GM13977 (cell line): ENCODE measurements around the gene KLRB1.
"Not testable (repeated sequence)": the region's sequence is repeated elsewhere in the genome, so short reads cannot be mapped to it uniquely, and the experiment has no call there.

ENCODE experiments used
- DNase-seq: peaks from one replicate; pipeline ENCODE4 v3.0.0; 2012; ENCODE audit warnings: low spot score
- CTCF ChIP-seq: IDR thresholded peaks from 2 replicates; pipeline ENCODE4 v1.5.1; 2012; ENCODE audit warnings: mild to moderate bottlenecking, control low read depth; ENCODE audit not compliant: insufficient read depth; ENCODE audit errors: extremely low read depth, missing control alignments
- in situ Hi-C: fragments of 300-500 bp; cut with MboI; formaldehyde crosslinking; loops from one replicate; pipeline ENCODE4 v1.12.0; 2022; ENCODE audit warnings: low sequenced_read_pairs, low pct_unique_long_range_greater_than_20kb, mixed read lengths, inconsistent platforms; ENCODE audit not compliant: unreplicated experiment

KLRB1 gene

DNA sequence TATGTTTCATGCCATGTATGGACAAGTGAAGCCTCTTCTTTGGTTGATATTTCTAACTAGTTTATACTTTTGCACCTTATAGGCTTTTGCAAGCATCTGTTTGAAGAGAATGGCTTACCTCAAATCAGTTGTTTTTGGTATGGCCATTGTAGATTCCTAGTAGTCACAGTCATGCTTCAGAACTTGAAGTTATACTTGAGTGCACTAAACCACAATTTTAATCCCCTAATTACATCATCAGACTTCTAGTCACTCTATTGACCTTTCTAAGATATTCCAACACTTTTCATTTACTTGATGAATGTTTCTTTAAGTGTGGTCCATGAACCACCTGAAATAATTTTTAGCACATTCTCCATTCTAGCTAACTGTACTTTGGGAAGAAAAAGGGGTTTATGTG lies 18.6 kb upstream of the KLRB1 start:
- no peak for TF ChIP-seq CTCF
- no peak for DNase-seq
- in situ Hi-C loops, result loop anchor here (25.0 kb wide), 1 partner anchor 289 kb away; no protein-coding TSS in a partner anchor

- in situ Hi-C loops, result loop anchor here (25.0 kb wide), 1 partner anchor 288 kb away; no protein-coding TSS in a partner anchor
- TF ChIP-seq CTCF, result no peak
- DNase-seq, result no peak
These were observed 17.3 kb upstream of the KLRB1 start for GRCh38 chr12:9625019-9625418.

DNA sequence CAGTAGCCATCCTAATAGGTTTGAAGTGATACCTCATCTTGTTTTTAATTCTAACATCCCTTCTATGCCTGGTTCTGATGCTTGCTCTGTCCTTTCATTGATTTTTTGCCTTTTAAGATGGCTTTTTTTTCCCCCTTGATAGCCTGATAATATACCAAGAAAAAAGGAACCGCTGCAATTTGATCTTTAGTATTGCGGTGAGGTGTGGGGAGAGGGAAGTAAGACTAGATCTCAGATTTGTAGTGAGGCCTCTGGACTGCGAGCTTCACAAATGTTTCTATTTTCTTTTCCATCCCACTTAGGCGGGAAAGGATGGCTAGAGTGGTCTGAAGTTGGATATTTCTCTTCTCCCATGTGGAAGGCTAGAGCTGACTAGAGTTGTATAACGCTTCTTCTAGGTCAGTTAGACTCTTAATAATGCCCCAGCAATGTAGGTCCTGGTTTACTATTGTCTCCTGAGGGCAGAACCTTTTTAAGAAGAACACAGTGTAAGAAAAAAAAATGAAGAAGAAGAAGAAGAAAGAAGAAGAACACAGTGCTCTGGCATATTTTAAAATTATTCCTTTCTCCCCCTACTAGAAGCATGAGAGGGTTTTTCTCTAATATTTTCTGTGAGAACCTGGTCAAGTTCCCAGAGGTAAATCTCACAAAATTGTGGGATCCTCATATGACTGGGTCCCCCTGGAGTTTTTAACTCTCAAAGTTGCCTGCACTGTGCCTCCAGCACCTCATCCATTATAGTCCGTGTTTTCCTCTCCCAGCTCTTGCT lies 11.9 kb upstream of the KLRB1 start:
- TF ChIP-seq CTCF, result no peak
- DNase-seq, result no peak
- in situ Hi-C loops, result no loop called here

- in situ Hi-C loops, DNase-seq: not testable (repeated sequence)
These were observed 11.2 kb upstream of the KLRB1 start for GRCh38 chr12:9618906-9619305.

GRCh38 chr12:9617124-9617523 lies 9.4 kb upstream of the KLRB1 start:
- DNase-seq, result no peak
- in situ Hi-C loops, result no loop called here

GRCh38 chr12:9615420-9616136 lies 7.9 kb upstream of the KLRB1 start:
- no peak for TF ChIP-seq CTCF
- DNase-seq, result no peak
- in situ Hi-C loops, result no loop called here

More at GRCh38 chr12:9617124-9617523, 9.4 kb upstream of the KLRB1 start:
- TF ChIP-seq CTCF, result no peak

DNA sequence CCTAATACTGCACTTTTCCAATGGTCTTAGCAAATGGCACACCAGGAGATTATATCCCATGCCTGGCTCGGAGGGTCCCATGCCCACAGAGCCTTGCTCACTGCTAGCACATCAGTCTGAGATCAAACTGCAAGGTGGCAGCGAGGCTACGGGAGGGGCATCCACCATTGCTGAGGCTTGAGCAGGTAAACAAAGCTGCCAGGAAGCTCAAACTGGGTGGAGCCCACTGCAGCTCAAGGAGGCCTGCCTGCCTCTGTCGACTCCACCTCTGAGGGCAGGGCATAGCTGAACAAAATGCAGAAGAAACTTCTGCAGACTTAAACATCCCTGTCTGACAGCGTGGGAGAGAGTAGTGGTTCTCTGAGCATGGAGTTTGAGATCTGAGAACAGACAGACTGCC lies 2.9 kb upstream of the KLRB1 start:
- DNase-seq, in situ Hi-C loops: not testable (repeated sequence)
